ENCODE measurements around the gene SPATA16. TPM values are rescaled to one million over a fixed set of nuclear protein-coding genes. Genes with fewer than 3 reads are reported as not detected.

The SPATA16 gene
- total and polyA plus RNA-seq, 7 donors: not detected

- Histone ChIP-seq H3K27ac (no peak overlapping the region), H3K4me3 (no peak overlapping the region), H3K27me3 (ENCODE audit: insufficient read depth in 3 of 3, low read length in 2 of 3) (no peaks in the 10 kb centered on the region), H3K9me3 (no peaks in the 10 kb centered on the region), H3K4me1 (no peaks in the 10 kb centered on the region), H3K36me3 (ENCODE audit: insufficient read depth in 1 of 2, low read depth in 1 of 2) (no peaks in the 10 kb centered on the region)
- ATAC-seq (no peak), DNase-seq (no peak)
- TF ChIP-seq, protein P1, sequence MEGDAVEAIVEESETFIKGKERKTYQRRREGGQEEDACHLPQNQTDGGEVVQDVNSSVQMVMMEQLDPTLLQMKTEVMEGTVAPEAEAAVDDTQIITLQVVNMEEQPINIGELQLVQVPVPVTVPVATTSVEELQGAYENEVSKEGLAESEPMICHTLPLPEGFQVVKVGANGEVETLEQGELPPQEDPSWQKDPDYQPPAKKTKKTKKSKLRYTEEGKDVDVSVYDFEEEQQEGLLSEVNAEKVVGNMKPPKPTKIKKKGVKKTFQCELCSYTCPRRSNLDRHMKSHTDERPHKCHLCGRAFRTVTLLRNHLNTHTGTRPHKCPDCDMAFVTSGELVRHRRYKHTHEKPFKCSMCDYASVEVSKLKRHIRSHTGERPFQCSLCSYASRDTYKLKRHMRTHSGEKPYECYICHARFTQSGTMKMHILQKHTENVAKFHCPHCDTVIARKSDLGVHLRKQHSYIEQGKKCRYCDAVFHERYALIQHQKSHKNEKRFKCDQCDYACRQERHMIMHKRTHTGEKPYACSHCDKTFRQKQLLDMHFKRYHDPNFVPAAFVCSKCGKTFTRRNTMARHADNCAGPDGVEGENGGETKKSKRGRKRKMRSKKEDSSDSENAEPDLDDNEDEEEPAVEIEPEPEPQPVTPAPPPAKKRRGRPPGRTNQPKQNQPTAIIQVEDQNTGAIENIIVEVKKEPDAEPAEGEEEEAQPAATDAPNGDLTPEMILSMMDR (IDR thresholded peaks at IDR 0.05): no peak
- 61 to 73% (median 70%) methylated on average over 2 of the region's 2 CpGs for whole genome bisulfite sequencing, 3 donors
- intact Hi-C loops (cut with DNase I): no loop called here
Measured at GRCh38 chr3:173055228-173055933, 85.7 kb downstream of the SPATA16 start.

DNA sequence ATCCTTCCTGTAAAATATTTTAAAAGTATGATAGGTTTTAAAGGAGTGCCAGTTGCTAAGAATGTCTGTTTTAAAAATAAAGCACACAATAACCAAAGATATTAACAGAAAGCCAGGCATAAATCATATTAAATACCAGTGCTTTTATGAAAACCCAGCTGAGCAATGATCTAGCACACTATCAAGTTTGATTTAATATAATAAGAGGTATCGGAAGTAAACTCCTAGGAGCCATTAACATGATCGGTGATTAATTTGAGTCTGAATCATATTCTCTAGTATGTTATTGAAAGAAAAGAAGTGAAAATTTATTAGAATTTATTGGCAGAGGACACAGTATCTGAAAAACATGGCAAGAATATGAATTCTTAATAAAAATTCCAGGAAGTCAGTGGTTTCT is 91.7 kb downstream of the SPATA16 start:
- Histone ChIP-seq H3K27me3 (ENCODE audit: insufficient read depth in 3 of 3, low read length in 2 of 3) (no peaks in the 10 kb centered on the region), H3K36me3 (ENCODE audit: insufficient read depth in 1 of 2, low read depth in 1 of 2) (no peaks in the 10 kb centered on the region), H3K27ac (no peak overlapping the region), H3K4me3 (no peak overlapping the region), H3K9me3 (no peaks in the 10 kb centered on the region), H3K4me1 (no peaks in the 10 kb centered on the region)
- TF ChIP-seq, protein P1 (IDR thresholded peaks at IDR 0.05): no peak
- WGBS, 3 donors: 83 to 90% (median 87%) methylated on average over 2 of the region's 2 CpGs
- no peak for DNase-seq
- intact Hi-C loops (cut with DNase I): no loop called here
- ATAC-seq: no peak

DNA sequence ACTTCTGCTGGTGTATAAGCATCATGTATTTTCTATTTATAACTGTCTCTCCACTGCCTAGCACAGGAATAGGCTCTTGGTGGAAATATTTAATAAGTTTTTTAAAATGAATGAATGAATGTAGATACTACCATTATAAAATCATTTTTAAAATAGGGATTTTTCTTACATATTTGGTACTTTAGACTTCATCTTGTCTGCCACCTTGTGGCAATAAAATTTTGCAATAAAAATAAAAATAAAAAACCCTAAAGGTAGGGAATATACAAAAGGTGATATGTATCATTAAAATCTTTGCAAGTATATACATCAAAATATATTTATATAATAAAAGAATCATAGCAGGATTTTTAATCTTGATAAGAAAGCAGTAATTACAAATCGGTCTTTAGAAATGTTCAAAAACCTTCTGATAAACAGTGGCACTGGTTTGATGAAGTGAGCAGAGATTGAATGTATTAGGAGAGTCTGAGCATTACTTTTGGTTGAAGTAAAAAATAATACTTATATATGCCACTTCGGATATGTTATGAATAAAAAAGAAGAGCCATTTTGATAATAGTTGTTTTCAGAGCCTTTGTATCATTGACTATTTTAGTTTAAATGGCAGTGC is 95.2 kb downstream of the SPATA16 start:
- Histone ChIP-seq H3K27me3 (ENCODE audit: insufficient read depth in 3 of 3, low read length in 2 of 3) (no peaks in the 10 kb centered on the region), H3K27ac (no peak overlapping the region), H3K36me3 (ENCODE audit: insufficient read depth in 1 of 2, low read depth in 1 of 2) (no peaks in the 10 kb centered on the region), H3K9me3 (no peaks in the 10 kb centered on the region), H3K4me3 (no peak overlapping the region), H3K4me1 (no peaks in the 10 kb centered on the region)
- intact Hi-C loops (cut with DNase I): no loop called here
- whole genome bisulfite sequencing, 3 donors: 71 to 87% (median 77%) methylated on average over 2 of the region's 2 CpGs
- DNase-seq (no peak), ATAC-seq (no peak)
- TF ChIP-seq, protein P1 (IDR thresholded peaks at IDR 0.05): no peak

DNA sequence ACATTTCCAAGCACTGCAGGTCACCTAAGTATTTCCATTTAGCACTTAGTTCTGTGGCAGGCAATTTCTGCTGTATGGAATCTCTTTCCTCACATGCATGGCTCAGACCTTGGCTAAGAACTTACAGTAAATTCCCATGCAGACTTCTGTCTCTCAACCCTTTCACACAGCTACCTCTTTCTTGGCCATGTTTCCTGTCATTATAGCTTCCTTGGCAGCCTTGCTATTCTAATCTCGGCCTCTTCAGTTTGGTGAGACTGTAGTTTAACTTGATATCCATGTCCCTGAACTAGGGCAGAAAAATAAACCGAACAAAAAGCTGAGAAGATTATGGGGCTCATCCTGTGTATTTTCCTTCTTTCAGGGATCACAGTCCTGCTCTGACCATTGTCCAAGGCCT is 96.0 kb downstream of the SPATA16 start:
- no peak for ATAC-seq
- no peak overlapping the region for H3K4me3 ChIP-seq
- H3K27me3 ChIP-seq (ENCODE audit: insufficient read depth in 3 of 3, low read length in 2 of 3): no peaks in the 10 kb centered on the region
- H3K9me3 ChIP-seq: no peaks in the 10 kb centered on the region
- TF ChIP-seq, protein P1 (IDR thresholded peaks at IDR 0.05): no peak
- no peak overlapping the region for H3K27ac ChIP-seq
- intact Hi-C loops (cut with DNase I): no loop called here
- H3K4me1 ChIP-seq: no peaks in the 10 kb centered on the region
- WGBS, 3 donors: 14 to 30% (median 15%) methylated on average over 2 of the region's 2 CpGs
- no peak for DNase-seq
- H3K36me3 ChIP-seq (ENCODE audit: insufficient read depth in 1 of 2, low read depth in 1 of 2): no peaks in the 10 kb centered on the region
